ENCODE measurements around the gene P2RX6.
"Not testable (repeated sequence)": the region's sequence is repeated elsewhere in the genome, so short reads cannot be mapped to it uniquely, and the experiment has no call there.

Gene P2RX6

GRCh38 chr22:20995329-20996030 is 19.5 kb upstream of the P2RX6 start:
- no peak for DNase-seq

- DNase-seq = no peak
Measured at GRCh38 chr22:20996031-20996410, 18.9 kb upstream of the P2RX6 start.

- no peak for DNase-seq
Measured at GRCh38 chr22:20996598-20997535, 18.1 kb upstream of the P2RX6 start.

- DNase-seq = no peak
Measured at GRCh38 chr22:20997536-20998257, 17.3 kb upstream of the P2RX6 start.

- DNase-seq = no peak
Measured at GRCh38 chr22:20998411-20999336, 16.3 kb upstream of the P2RX6 start.

GRCh38 chr22:20999350-21000206 is 15.4 kb upstream of the P2RX6 start:
- DNase-seq = no peak

- DNase-seq = no peak
Measured at GRCh38 chr22:21000207-21000986, 14.6 kb upstream of the P2RX6 start.

GRCh38 chr22:21000987-21001600 is 13.9 kb upstream of the P2RX6 start:
- DNase-seq = no peak

- peak; percentile 100 for DNase-seq
Measured at GRCh38 chr22:21001601-21002325, 13.2 kb upstream of the P2RX6 start, which contains the start of gene THAP7. THAP7 (minus strand) TSS chr22:21002118; CDS start chr22:21001911, 207 bp downstream.

GRCh38 chr22:21003782-21004181 is 11.2 kb upstream of the P2RX6 start:
- no peak for DNase-seq

- not testable (repeated sequence) for DNase-seq
Measured at GRCh38 chr22:21009208-21009607, 5.8 kb upstream of the P2RX6 start.

- no peak for DNase-seq
Measured at GRCh38 chr22:21009638-21010425, 5.1 kb upstream of the P2RX6 start.

- no peak for DNase-seq
Measured at GRCh38 chr22:21010426-21011113, 4.4 kb upstream of the P2RX6 start.

- no peak for DNase-seq
Measured at GRCh38 chr22:21012446-21013407, 2.2 kb upstream of the P2RX6 start.

GRCh38 chr22:21013657-21014201 is 1.2 kb upstream of the P2RX6 start:
- DNase-seq = no peak

GRCh38 chr22:21014202-21014725 is 701 bp upstream of the P2RX6 start:
- peak; percentile 97 for DNase-seq

Measured in retina (tissue), 1 donor.